Testis (tissue), 3 donors: ENCODE measurements around the gene APOBEC3H. TPM values are rescaled to one million over a fixed set of nuclear protein-coding genes. Genes with fewer than 3 reads are reported as not detected.

ENCODE experiments used
- DNase-seq: peaks from one replicate; pipeline ENCODE4 v3.0.0-alpha.2; 2019
- H3K27ac ChIP-seq, 2 donors: fragments of 200-600 bp; sonication (generic); one replicate each; pipeline ENCODE4 v1.5.1; 2019
- H3K27me3 ChIP-seq: fragments of 200-600 bp; sonication (generic); one replicate; pipeline ENCODE4 v1.5.1; 2019
- H3K36me3 ChIP-seq: fragments of 200-600 bp; sonication (generic); one replicate; pipeline ENCODE4 v1.5.1; 2017; ENCODE audit warnings: low read depth; ENCODE audit errors: missing control alignments
- H3K4me1 ChIP-seq: fragments of 200-600 bp; sonication (generic); one replicate; pipeline ENCODE4 v1.5.1; 2019
- H3K4me3 ChIP-seq, 2 donors: fragments of 200-600 bp; sonication (generic); one replicate each; pipeline ENCODE4 v1.5.1; 2017 to 2019
- H3K9me3 ChIP-seq: fragments of 200-600 bp; sonication (generic); one replicate; pipeline ENCODE4 v1.5.1; 2017
- CTCF ChIP-seq, 3 experiments: fragments of 450-650 bp in 2 of 3; fragments of 200-600 bp in 1 of 3; sonication (generic) in 1 of 3; IDR thresholded peaks; one replicate each; pipeline ENCODE4 v1.5.1; 2016 to 2019; ENCODE audit warnings: antibody characterized with exemption in 3 of 3, mild to moderate bottlenecking in 2 of 3, moderate library complexity in 1 of 3
- POLR2A ChIP-seq: fragments of 450-650 bp; IDR thresholded peaks from one replicate; pipeline ENCODE4 v1.6.1; 2017; ENCODE audit warnings: antibody characterized with exemption, mild to moderate bottlenecking, moderate library complexity
- WGBS, 2 donors: methylation state at CpG; one replicate each; pipeline ENCODE4 v1.1.5; 2018; 5-methylcytosine and 5-hydroxymethylcytosine counted together
- intact Hi-C: fragments of 100-400 bp; cut with DNase I; formaldehyde crosslinking; loops from one replicate; pipeline ENCODE4 v1.15.1; 2023; ENCODE audit warnings: low total_unique reads
- polyA plus RNA-seq: library from polyadenylated mRNA; stranded (reverse); fragments of 350-450 nt; fragmentation: Illumina TruSeq; extraction: RNeasy Lipid Tissue Mini Kit (QIAGEN cat#74804); gene quantifications from one replicate; pipeline ENCODE4 v1.2.3, GENCODE V29; 2014; ENCODE audit warnings: low read depth, low replicate concordance; ENCODE audit not compliant: insufficient read depth
- total RNA-seq, 2 donors: library from RNA; depleted of rRNA; stranded (reverse); fragments of >200 nt; gene quantifications; one replicate each; pipeline ENCODE4 v1.2.3, GENCODE V29; 2016

Gene APOBEC3H
- total and polyA plus RNA-seq, 3 donors from 2014 or later: 3.5 to 5.2 (median 3.6) TPM

DNA sequence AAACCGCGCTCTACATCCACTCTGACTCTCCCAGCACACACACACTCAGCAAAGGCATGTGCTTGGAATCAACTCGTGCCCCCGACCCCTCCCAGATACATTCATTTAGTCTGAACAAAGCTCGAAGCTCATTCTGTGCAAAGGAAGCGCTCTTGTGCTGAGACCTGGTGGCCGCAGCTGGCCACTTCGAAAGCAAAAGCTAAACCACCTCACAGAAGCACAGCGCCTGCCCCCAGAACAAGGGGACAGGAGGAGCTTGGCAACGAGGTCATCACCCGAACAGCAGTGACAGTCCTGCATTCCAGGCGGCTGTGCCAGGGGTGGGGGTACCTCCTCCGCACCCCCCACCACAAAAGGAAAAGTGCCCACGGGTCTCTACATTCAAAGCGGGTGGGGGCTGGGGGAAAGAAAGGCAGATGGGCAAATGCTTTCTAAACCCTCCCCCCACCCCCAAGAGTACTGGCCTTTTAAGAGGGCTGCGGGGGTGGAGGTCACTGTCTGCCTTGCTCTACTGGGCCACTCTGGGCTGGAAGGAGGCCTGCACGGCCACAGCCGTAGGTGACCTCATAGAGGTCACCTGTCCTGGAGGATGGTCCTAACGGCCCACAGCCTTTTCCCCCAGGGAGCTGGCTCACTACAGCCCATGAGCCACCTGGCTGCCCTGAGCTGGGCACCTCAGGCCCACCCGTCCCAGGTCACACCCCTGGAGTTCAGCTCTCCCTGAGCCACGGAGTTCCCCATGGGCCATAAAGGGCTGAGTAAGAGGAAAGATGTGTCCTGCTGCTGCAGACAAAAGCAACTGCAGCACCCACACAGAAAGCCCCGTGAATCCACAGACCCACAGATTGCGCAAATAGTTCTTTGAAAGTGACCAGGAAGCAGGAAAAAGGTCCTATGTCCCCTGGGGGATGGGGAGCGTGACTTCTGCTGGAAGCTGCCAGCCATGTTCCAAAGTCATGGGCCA is 34.1 kb downstream of the APOBEC3H start:
- H3K9me3 ChIP-seq: no peaks in the 10 kb centered on the region
- H3K36me3 ChIP-seq: no peaks in the 10 kb centered on the region
- peaks cover 12% of the 10 kb centered on the region for H3K4me1 ChIP-seq
- intact Hi-C loops: no loop called here
- no peak for TF ChIP-seq POLR2A
- no peak for TF ChIP-seq CTCF (IDR thresholded peaks at IDR 0.05)
- H3K27ac ChIP-seq: no peak overlapping the region
- no peak for DNase-seq
- 48 to 51% methylated on average over 16 to 24 of the region's 24 CpGs for WGBS, 2 donors
- H3K4me3 ChIP-seq: no peak overlapping the region
- no peaks in the 10 kb centered on the region for H3K27me3 ChIP-seq

DNA sequence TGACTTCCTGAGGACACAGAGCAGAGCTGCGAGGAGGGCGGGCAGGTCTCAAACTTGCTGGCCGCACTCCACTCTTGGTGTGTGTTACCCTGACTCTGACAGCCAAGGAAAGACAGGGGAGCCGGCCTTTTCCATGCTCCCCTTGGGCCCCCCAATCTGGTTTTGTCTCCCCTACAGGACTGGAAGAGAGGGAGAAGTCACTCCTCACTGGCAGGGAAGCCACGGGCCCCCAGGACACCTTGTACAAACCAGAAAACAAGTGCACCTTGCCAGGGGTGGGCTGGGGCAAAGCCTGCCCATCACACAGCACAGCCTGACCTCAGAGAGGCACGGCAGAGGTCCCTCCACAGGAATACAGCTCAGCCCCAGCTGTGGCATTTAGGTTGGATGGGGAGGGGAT is 35.2 kb downstream of the APOBEC3H start:
- TF ChIP-seq POLR2A (no peak), CTCF (IDR thresholded peaks at IDR 0.05) (no peak)
- H3K4me1 ChIP-seq: peaks cover 12% of the 10 kb centered on the region
- 83 to 89% methylated on average over 1 to 6 of the region's 6 CpGs for WGBS, 2 donors
- H3K36me3 ChIP-seq: no peaks in the 10 kb centered on the region
- no peak for DNase-seq
- no peak overlapping the region for H3K27ac ChIP-seq
- intact Hi-C loops: no loop called here
- H3K9me3 ChIP-seq: no peaks in the 10 kb centered on the region
- no peaks in the 10 kb centered on the region for H3K27me3 ChIP-seq
- H3K4me3 ChIP-seq: no peak overlapping the region

DNA sequence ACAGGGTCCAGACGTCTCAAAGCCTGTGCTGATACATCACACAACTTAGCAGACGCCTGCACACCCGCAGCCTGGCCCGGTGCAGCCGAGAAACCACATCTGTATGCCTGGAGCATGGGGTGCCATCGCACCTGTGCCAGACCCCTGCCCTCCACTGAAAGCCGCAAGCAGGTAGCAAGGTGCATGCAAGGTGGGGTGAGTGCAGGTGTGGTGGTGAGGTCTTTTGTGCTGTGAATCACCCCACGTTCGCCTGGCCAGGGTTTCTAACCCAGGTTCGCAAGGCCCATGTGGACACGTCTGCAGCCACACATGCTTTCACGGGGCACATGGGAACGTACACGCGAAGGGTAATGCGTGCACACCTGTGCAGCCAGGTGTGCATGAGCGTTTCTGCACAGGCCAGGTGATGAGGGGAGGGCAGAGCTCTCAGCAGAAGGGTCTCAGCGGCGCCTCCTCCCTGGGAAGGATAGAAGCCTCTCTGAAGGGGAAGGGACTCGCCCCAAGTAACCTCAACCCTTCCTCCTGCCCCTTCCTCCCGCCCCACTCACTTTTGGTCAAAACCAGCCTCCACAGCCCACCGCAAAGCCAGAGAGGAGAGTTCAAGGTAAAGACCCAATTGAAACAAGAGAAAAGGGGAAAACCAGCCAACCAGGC is 36.0 kb downstream of the APOBEC3H start:
- H3K36me3 ChIP-seq: no peaks in the 10 kb centered on the region
- no peaks in the 10 kb centered on the region for H3K27me3 ChIP-seq
- intact Hi-C loops: no loop called here
- 93 to 94% methylated on average over 18 to 22 of the region's 22 CpGs for WGBS, 2 donors
- TF ChIP-seq CTCF (IDR thresholded peaks at IDR 0.05) (no peak), POLR2A (no peak)
- peaks cover 12% of the 10 kb centered on the region for H3K4me1 ChIP-seq
- H3K4me3 ChIP-seq: no peak overlapping the region
- DNase-seq: no peak
- no peaks in the 10 kb centered on the region for H3K9me3 ChIP-seq
- H3K27ac ChIP-seq: no peak overlapping the region

- no peak for TF ChIP-seq POLR2A
- no peak for TF ChIP-seq CTCF (IDR thresholded peaks at IDR 0.05)
- DNase-seq: no peak
- WGBS, 2 donors: 92 to 94% methylated on average over 17 of the region's 17 CpGs
- no peaks in the 10 kb centered on the region for H3K36me3 ChIP-seq
- no peak overlapping the region for H3K27ac ChIP-seq
- intact Hi-C loops: no loop called here
- H3K4me3 ChIP-seq: no peak overlapping the region
- H3K27me3 ChIP-seq: no peaks in the 10 kb centered on the region
- peaks cover 12% of the 10 kb centered on the region for H3K4me1 ChIP-seq
- no peaks in the 10 kb centered on the region for H3K9me3 ChIP-seq
These were observed 36.8 kb downstream of the APOBEC3H start for GRCh38 chr22:39133871-39134270.
